MCF 10A (cell line): ENCODE data around the gene LGSN. TPM values are rescaled to one million over a fixed set of nuclear protein-coding genes. Genes with fewer than 3 reads are reported as not detected.
"Not testable (repeated sequence)": the region's sequence is repeated elsewhere in the genome, so short reads cannot be mapped to it uniquely, and the experiment has no call there.

ENCODE experiments used
- BruUV-seq: library from RNA; stranded (reverse); fragments of 400-500 nt; replicated peaks from 2 replicates; lab custom pipeline; 2021; lab: Mats Ljungman, UMichigan
- CTCF ChIA-PET: fragments of 300-600 bp; sonication (Branson Sonifier 250); formaldehyde crosslinking; extraction: SDS; loops from one replicate; lab custom pipeline; 2021; ENCODE audit warnings: antibody characterized with exemption, inconsistent platforms; lab: Yijun Ruan, JAX
- POLR2A ChIA-PET: fragments of 300-600, 350-650 bp; sonication (Branson Sonifier 250); formaldehyde crosslinking; extraction: SDS; loops from one replicate; lab custom pipeline; 2020; ENCODE audit warnings: antibody characterized with exemption, inconsistent platforms; lab: Yijun Ruan, JAX
- DNase-seq: peaks from one replicate; pipeline ENCODE4 v3.0.0-alpha.2; 2018; ENCODE audit not compliant: unreplicated experiment
- H3K27ac Mint-ChIP-seq: one replicate; pipeline ENCODE4 v1.8.0; 2022; ENCODE audit warnings: mild to moderate bottlenecking, low read depth, mixed read lengths; ENCODE audit not compliant: unreplicated experiment
- H3K27me3 Mint-ChIP-seq: one replicate; pipeline ENCODE4 v1.8.0; 2022; ENCODE audit warnings: mixed read lengths; ENCODE audit not compliant: insufficient read depth, unreplicated experiment
- H3K36me3 Mint-ChIP-seq: one replicate; pipeline ENCODE4 v1.8.0; 2022; ENCODE audit warnings: mild to moderate bottlenecking, moderate library complexity, mixed read lengths; ENCODE audit not compliant: insufficient read depth, unreplicated experiment
- H3K4me1 Mint-ChIP-seq: one replicate; pipeline ENCODE4 v1.8.0; 2022; ENCODE audit warnings: mixed read lengths; ENCODE audit not compliant: insufficient read depth, unreplicated experiment
- H3K4me3 Mint-ChIP-seq: one replicate; pipeline ENCODE4 v1.8.0; 2022; ENCODE audit warnings: mild to moderate bottlenecking, moderate library complexity, mixed read lengths; ENCODE audit not compliant: unreplicated experiment
- H3K9me3 Mint-ChIP-seq: one replicate; pipeline ENCODE4 v1.8.0; 2022; ENCODE audit warnings: mixed read lengths; ENCODE audit not compliant: unreplicated experiment
- intact Hi-C: fragments of 100-400 bp; cut with micrococcal nuclease; formaldehyde crosslinking; loops from 2 replicates; pipeline ENCODE4 v1.14.1; 2022
- total RNA-seq: library from RNA; stranded (reverse); gene quantifications from 2 replicates; pipeline ENCODE4 v1.2.3, GENCODE V29; 2022
- TF ChIP-seq, protein P1 (sequence below): fragments of 200-600 bp; IDR thresholded peaks from one replicate; pipeline ENCODE4 v1.8.0; 2022; ENCODE audit warnings: antibody characterized with exemption, mild to moderate bottlenecking; ENCODE audit not compliant: unreplicated experiment

The LGSN gene
- total RNA-seq, 1 experiment from 2014 or later, result not detected

DNA sequence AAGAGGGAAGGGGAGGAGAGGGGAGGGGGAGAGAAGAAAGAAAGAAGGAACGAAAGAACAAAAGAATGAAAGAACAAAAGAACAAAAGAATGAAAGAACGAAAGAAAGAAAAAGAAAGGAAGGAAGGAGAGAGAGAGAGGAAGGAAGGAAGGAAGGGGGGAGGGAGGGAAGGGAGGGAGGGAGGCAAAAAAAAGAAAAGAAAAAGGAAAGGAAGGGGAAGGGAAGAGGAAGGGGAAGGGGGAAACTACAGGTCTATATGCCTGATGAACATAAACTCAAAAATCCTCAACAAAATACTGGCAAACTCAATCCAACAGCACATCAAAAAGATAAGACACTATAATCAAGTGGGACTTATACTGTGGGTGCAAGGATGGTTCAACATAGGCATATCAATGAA, 13.7 kb upstream of the LGSN start:
- no peaks in the 10 kb centered on the region for H3K9me3 Mint-ChIP-seq
- H3K4me3 Mint-ChIP-seq, result no peak overlapping the region
- BruUV-seq, result no TSS peak
- H3K36me3 Mint-ChIP-seq, result no peaks in the 10 kb centered on the region
- CTCF ChIA-PET, result no interaction called here
- TF ChIP-seq, protein P1, sequence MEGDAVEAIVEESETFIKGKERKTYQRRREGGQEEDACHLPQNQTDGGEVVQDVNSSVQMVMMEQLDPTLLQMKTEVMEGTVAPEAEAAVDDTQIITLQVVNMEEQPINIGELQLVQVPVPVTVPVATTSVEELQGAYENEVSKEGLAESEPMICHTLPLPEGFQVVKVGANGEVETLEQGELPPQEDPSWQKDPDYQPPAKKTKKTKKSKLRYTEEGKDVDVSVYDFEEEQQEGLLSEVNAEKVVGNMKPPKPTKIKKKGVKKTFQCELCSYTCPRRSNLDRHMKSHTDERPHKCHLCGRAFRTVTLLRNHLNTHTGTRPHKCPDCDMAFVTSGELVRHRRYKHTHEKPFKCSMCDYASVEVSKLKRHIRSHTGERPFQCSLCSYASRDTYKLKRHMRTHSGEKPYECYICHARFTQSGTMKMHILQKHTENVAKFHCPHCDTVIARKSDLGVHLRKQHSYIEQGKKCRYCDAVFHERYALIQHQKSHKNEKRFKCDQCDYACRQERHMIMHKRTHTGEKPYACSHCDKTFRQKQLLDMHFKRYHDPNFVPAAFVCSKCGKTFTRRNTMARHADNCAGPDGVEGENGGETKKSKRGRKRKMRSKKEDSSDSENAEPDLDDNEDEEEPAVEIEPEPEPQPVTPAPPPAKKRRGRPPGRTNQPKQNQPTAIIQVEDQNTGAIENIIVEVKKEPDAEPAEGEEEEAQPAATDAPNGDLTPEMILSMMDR, result no peak
- no peak for DNase-seq
- intact Hi-C loops, result no loop called here
- POLR2A ChIA-PET, result interaction anchor here (0.7 kb wide), 1 partner anchor 1050 kb away, joined by 3 read pairs; no protein-coding TSS in a partner anchor
- no peak overlapping the region for H3K27ac Mint-ChIP-seq
- no peaks in the 10 kb centered on the region for H3K4me1 Mint-ChIP-seq
- H3K27me3 Mint-ChIP-seq, result no peaks in the 10 kb centered on the region

DNA sequence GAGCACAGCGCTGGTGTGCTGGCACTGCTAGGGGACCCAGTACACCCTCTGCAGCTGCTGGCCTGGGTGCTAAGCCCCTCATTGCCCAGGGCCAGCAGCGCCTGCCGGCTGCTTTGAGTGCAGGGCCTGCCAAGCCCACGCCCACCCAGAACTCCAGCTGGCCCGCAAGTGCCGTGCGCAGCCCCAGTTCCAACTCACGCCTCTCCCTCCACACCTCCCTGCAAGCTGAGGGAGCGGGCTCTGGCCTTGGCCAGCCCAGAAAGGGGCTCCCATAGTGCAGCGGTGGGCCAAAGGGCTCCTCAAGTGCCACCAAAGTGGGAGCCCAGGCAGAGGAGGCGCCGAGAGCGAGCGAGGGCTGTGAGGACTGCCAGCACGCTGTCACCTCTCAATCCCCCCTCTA, 6.8 kb upstream of the LGSN start:
- H3K27ac Mint-ChIP-seq, H3K27me3 Mint-ChIP-seq, H3K9me3 Mint-ChIP-seq, H3K4me1 Mint-ChIP-seq, H3K36me3 Mint-ChIP-seq, POLR2A ChIA-PET, DNase-seq, BruUV-seq, intact Hi-C loops, H3K4me3 Mint-ChIP-seq: not testable (repeated sequence)
- CTCF ChIA-PET, result interaction anchor here (1.0 kb wide), 1 partner anchor 15 kb away, joined by 3 read pairs; no protein-coding TSS in a partner anchor

DNA sequence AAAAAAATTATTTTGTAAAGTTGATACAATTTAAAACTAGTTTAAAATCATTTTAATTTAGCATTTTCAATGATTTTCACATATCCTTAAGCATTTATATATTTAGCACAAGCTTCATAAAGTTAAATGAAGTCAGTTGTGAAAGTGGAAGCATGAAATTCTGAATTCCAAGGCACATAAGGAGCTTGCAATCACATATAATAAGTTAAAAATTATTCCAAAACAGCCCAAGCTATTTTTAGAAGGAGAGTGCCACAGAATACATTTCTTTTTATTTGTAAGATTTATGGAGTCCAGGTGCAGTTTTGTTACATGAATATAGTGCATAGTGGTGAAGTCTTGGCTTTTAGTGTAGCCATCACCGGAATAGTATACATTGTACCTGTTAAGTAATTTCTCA, 3.2 kb upstream of the LGSN start:
- no peak overlapping the region for H3K4me3 Mint-ChIP-seq
- ChIA-PET POLR2A (no interaction called here), CTCF (interaction anchor here (1.2 kb wide), 1 partner anchor 15 kb away, joined by 3 read pairs; no protein-coding TSS in a partner anchor)
- no peak for DNase-seq
- TF ChIP-seq, protein P1, result no peak
- H3K4me1 Mint-ChIP-seq, result peaks cover 5% of the 10 kb centered on the region
- H3K36me3 Mint-ChIP-seq, result no peaks in the 10 kb centered on the region
- H3K27me3 Mint-ChIP-seq, result no peaks in the 10 kb centered on the region
- H3K9me3 Mint-ChIP-seq, result peaks cover 8% of the 10 kb centered on the region
- intact Hi-C loops, result no loop called here
- no peak overlapping the region for H3K27ac Mint-ChIP-seq
- no TSS peak for BruUV-seq

DNA sequence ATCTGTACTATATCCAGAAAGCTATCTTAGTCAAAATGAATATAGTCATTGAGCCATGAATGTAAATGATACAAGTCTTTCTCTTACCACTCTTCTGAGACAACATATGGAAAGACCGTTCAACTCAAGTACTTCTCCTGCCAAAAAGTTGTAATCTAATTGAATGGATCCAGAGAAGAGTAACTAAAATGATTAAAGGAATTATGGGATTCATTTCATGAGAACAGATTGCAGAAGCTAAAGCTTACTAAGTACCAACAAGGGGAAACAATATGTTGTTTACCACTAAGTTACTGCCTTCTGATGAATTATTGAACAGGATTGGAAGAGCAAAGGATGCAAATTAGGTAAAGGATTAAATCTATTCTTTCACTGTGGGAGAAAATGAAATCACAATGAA, 2.0 kb upstream of the LGSN start:
- intact Hi-C loops, result no loop called here
- ChIA-PET CTCF (interaction anchor here (0.6 to 1.2 kb wide), 2 partner anchors 14 to 31 kb away, joined by 3 read pairs; no protein-coding TSS in a partner anchor), POLR2A (interaction anchor here (0.6 kb wide), 1 partner anchor 285 kb away, joined by 3 read pairs; no protein-coding TSS in a partner anchor)

More for the DNA sequence above, 2.0 kb upstream of the LGSN start:
- no TSS peak for BruUV-seq
- Mint-ChIP-seq H3K27me3 (no peaks in the 10 kb centered on the region), H3K9me3 (no peaks in the 10 kb centered on the region), H3K36me3 (no peaks in the 10 kb centered on the region), H3K27ac (no peak overlapping the region), H3K4me1 (no peaks in the 10 kb centered on the region), H3K4me3 (no peak overlapping the region)
- TF ChIP-seq, protein P1, result no peak
- DNase-seq, result no peak
